H1 (cell line): ENCODE results near the gene SFR1. TPM values are rescaled to one million over a fixed set of nuclear protein-coding genes. Genes with fewer than 3 reads are reported as not detected.

Experiments
- POU5F1 ChIP-seq: IDR thresholded peaks from 2 replicates; pipeline ENCODE4 v1.6.1; 2011; ENCODE audit warnings: low read depth, mild to moderate bottlenecking, low read length, moderate library complexity
- SP1 ChIP-seq: IDR thresholded peaks from 2 replicates; pipeline ENCODE4 v1.6.1; 2011; ENCODE audit warnings: low read depth, low read length
- polyA plus RNA-seq, 7 experiments: library from polyadenylated mRNA; depleted of rRNA in 3 of 7; stranded (reverse) in 5 of 7; unstranded in 2 of 7; fragments of >200 nt in 5 of 7; fragments of 200-250 nt in 2 of 7; gene quantifications; 1 replicate in 5 of 7; 2 replicates in 1 of 7; 4 replicates in 1 of 7; pipeline versions ENCODE4 v1.2.1 to v1.2.3, GENCODE V29; 2011 to 2013; ENCODE audit warnings: missing spikeins in 2 of 7, mixed read lengths in 2 of 7
- total RNA-seq: library from RNA; stranded (reverse); fragmentation: NEBNext Ultra II Directional; extraction: Animal tissue kit (Norgen Biotek cat#: 25700); gene quantifications from 2 replicates; pipeline ENCODE4 v1.2.1, GENCODE V29; 2021

The SFR1 gene
- total and polyA plus RNA-seq, 2 of the 8 experiments (the other 6 are each of a cell fraction or from before 2014, with no cell fraction given): 3.4 to 7.7 TPM

GRCh38 chr10:104119996-104120395, 2.0 kb upstream of the SFR1 start (continued):
- TF ChIP-seq POU5F1 (no peak), SP1 (no peak)
